Right forelimb (tissue), 1 donor: ENCODE measurements around the gene FAM43A.

Experiments
- DNase-seq: peaks from one replicate; pipeline ENCODE4 v3.0.0-alpha.2; 2018

The FAM43A gene

DNA sequence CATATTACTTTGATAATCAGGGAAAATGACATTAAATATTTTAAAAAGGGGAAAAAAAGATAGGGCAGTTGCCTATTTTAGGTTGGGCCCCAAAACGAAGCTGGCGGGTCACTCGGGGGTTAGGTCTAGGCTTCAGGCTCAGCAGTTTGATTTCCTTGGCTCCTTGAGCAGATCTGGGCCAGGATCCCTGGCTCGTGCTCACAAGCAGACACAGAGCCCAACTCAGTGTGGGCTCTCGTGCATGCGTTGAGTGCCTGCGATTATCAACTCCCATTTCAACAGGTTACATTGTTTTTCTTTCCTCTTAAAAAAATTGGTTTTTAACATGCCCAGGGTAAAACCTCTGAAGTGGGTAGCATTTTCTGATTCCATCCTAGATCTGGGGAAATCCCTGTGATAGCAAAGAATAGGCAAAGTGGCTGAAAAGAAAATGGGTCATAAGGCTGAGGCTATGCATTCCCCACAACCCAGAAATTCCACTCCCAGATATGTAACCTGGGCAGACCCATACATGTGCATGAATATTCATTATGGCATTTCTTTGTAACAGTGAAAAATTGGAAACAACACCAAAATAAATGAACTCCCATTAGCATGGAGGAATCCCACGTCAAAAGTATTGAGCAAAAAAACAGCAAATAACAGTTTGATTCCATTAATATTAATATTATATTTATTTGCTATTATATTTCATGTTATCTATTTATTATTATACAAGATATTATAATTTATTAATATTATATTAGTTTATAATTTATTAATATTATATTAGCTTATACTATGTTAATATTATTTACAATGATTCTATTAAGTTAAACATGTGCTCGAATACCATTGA lies 27.8 kb downstream of the FAM43A start:
- DNase-seq, result no peak

DNA sequence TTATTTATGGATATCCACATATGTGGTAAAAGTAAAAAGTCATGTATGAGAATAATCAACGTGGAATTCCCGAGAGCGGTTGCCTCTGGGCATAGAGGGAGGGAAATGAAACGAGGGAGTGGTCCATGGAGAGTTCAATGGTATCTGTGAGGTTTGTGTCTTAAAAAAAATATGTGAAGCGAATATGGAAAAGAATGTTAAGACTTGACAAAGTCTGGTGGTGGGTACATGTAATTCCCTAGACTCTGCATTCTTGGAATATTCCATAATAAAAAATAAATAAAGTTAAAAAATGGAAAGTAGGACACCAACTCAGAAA lies 28.4 kb downstream of the FAM43A start:
- no peak for DNase-seq

DNA sequence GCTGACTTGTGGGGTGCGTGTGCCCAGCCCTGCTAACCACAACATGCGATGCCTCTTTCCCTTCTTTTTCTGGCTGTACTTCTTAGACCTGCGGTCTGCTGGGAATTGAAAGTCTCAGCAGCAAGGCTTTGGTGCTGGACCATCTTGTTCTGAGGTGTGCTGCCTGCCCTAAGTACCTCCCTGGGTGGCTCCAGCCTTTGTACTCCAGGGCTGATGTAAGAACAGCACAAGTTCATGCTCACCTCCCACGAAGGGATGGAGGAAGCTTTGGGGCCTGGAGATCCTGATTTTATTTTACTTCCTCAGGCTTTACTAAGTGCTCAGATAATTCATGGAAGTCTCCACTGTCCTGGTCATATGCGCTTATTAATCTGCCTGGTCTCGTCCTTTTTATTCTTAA lies 28.9 kb downstream of the FAM43A start:
- no peak for DNase-seq

DNA sequence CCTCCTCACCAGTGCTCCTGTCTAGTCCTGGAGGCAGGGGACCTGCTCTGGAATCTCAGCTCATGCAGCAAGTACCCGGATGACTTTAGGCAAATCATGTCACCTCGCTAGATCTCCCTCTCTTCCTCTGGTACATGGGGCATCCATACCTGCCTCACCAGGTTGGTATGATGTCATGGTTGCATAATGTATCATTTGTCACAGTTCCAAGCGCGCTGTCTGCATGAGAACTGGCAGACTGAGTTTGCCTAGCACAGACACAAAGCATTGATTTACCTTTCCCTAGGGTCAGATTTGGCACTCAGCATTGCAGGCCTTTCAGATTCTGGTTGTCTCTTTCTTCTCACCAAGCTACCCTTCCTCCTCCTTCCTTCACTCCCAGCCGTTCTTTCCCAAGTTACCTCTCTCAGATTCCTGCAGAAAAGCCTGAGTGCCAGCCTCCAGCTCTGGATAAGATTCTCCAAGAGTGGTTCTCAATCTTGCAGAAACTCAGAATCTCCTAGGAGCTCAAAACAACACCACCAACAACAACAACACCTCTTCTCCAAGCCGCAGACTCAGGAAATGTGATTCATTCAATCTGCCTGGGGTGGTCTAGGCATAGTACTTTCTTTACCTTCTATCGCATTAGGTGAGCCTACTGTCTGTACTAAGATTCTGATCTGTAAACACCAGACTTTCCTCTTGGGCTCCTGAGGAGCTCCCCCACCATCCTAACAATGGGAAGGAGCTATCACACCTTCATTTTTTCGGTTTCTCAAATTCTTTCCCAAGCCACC lies 29.5 kb downstream of the FAM43A start:
- no peak for DNase-seq

DNA sequence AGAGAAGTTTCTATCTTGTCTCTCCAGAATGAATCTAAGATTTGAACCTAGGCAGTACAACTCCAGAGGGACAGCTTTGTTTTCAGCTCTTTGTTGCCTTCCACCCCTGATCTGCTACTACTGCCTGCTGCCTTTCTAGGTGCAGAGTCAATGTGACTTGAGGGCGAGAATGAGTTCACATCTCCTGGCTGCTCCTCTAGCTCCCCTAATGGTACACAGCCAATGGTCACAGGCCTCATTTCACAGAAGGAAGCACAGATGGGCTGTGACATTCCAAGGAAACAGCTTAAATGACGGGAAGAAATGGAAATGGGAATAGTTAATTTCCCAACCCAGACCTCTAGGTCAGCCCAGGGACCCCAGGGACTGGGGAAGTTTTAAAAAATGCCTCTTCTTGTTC lies 32.4 kb downstream of the FAM43A start:
- no peak for DNase-seq

DNA sequence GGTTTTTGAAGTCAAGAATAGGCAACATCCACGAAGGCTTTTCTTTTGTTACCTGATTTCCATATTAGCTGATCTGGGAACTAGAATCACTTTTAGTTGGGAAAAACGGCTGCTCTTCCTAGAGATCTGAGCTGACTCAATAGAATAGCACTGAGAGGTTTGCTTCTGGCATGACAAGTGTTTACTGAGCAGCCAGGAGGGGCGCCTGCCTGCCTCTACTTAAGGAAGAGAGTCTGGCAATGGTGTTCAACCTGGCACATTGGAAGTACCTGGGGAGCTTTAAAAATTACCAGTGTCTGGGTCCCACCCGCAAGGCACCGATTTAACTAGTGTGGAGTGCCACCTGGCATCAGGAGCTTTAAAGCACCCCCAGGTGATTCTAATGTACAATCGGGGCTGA lies 34.4 kb downstream of the FAM43A start:
- no peak for DNase-seq

DNA sequence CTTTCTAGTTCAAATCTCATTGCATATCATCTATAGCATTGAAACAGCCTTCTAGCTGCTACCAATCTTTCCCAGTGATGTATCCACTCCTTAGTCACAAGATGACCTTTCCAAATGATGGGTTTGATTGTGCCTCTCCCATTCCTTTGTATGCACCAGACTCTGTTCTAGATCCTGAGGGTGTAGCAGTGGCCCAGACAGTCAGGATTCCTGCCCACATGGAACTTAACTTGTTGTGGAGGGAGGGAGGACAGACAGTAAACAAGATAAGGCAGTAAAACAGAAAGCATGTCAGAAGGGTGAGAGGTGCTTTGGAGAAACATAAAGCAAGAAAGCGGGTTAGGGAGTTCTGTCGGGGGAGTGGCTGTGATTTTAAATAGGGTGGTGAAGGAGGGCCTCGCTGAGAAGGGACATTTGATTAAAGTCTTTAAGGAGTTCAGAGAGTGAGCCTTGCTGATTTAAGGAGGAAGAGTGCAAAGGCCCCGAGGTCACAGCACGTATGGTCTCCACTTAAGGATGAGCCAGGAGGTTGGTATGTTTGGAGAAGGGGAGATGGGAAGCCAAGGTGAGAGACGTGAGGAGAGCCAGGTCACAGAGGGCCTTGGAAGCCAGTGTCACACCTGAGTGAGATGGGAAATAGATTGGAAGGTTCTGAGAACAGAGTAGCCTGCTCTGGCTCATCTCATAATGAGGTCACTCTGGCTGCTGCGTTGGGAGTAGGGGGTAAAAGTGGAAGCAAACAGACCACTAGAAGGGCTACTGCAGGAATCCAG lies 38.3 kb downstream of the FAM43A start:
- no peak for DNase-seq

DNA sequence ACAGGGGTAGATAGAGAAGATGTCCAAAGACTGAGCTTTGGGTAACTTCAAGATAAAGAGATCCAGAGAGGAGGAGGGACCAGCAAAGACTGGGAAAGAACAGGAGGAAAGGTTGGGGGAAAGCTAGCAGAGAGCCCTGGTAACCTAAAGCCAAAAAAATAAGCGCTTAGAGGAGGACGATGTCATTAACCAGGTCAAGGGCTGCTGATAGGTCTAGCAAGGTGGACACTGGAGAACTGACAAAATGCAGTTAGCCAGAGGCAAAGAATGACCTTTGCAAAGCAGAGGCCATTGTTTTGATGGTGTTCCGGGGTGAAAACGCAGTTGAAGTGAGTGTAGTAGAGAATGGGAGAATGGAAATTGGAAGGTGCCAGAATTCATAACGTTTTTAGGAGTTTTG lies 39.7 kb downstream of the FAM43A start:
- DNase-seq, result no peak

DNA sequence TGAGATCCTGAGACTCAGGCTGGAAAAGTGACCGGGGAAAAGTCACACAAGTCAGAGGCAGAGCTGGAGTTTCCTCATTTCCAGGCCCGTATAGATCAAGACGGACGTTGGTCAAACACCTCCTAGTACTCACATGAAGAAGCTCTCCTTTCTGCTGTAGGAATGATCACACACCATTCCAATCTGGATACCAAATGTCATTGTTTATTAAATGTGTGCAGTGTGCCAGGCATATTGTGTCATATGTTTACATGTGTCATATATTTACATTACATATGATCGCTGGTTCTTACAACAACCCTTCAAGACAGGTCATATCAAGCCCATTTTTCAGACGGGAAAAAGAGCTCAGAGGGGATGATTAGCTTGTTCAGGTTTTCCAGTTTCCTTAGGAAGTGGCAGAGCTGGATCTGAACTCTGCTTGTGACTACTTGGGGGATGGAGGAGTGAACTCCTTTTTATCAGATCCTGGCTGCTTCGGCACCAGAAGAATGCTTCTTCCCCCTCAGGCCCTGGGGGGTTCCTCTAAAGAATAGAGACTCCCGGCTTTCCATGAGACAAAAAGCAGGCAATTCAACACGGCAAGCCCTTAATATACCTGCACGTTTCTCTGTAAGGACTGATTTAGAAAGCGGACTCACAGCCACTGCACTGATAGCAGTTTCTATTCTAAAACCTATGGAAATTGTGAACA lies 41.9 kb downstream of the FAM43A start:
- DNase-seq, result no peak

DNA sequence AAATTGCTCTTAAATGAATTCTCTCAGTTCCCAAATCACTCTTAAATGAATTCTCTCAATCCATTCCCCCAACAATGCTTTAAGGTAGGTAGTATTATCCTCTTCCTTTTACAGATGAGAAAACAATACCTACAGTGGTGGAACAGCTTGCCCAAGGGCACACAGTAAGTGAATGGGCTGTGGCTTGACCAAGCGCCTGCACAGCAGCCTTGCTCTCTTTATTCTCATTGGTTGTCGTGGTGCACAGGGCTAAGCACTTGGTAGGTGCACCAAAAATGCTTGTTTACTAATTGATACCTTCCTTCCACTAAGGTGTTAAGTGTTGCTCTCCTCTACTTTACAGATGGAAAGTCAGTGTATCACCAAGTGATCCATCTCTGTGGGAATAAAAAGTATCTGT lies 43.3 kb downstream of the FAM43A start:
- no peak for DNase-seq

DNA sequence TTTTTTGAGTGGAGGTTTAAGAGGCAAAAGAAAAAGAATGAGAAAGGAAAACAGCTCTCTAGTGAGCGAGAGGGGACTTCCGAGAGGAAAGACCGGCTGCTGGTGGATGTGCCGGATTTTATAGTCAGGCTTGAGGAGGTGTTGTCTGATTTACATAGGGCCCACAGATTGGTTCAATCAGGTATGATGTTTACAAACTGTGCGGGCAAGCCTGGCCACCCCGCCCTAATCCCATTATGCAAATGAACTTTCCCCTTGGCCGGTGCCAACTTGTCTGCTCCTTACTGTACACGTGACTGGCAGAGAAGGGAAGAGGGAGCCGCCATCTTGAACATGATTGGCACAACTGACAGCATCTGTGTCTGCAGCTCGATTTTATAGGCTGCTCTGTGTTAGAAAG lies 44.7 kb downstream of the FAM43A start:
- DNase-seq, result no peak

DNA sequence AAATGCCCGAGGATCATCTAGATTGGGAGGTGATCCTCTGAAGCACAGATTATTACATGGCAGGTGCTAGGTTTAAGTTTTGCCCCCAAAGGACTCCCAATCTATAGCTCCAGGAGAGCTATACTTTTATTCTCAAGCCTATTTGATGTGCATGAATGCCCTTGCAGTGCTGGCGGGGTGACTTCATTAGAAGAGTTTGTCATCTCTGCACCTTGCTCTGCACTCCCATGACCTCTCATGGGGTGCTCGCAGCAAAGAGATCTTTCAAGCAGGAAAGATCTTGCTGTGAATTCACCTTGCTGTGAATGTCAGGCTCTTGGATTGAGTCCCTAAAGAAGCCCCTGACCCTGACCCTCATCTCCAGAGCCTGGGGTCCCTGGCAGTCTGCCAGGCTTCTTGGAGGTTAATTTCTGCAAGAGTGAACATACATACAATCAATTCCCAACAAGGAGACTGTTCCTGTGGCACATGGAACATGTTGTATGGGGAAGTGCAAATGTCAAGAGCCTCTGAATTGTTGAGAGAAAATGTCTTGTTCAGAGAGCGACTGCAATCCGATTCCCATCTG lies 45.9 kb downstream of the FAM43A start:
- no peak for DNase-seq

DNA sequence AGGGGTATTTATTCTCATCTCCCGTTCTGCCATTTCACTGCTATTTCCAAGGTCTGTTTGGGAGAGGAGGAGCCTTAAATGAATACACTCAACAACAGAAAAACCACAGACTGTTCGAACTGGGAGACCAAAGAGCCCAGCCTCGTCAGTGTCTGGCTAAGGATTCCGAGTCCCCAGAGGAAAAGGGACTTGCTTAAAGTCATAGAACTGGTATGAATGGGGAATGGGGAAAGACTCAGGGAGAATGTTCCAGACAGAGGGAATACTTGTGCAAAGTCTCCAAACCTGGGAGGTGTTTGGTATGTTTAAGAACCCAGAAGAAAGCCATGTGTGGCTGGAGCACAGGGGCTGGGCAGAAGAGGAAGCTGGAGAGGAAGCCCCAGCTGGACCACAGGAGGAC lies 46.9 kb downstream of the FAM43A start:
- no peak for DNase-seq

DNA sequence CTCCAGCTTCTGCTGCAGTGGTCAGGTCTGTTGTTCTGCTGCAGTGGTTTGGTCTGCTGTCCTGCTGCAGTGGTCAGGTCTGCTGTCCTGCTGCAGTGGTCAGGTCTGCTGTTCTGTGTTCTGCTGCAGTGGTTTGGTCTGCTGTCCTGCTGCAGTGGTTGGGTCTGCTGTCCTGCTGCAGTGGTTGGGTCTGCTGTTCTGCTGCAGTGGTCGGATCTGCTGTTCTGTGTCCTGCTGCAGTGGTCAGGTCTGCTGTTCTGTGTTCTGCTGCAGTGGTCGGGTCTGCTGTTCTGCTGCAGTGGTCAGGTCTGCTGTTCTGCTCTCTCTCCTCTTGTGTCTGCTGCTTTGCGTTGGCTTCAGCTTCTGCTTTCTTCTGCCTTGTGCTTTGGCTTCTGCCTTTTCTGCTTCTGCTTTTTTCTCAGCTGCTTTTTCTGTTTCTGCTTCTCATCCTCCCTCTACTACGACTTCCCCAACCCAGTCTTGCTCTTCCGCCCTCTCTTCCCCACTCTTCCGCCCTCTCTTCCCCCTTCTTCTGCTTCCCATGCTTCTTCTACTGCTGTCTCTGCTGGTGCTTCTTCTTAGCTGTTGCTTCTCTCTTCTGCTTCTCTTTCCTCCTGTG lies 50.7 kb downstream of the FAM43A start:
- no peak for DNase-seq

DNA sequence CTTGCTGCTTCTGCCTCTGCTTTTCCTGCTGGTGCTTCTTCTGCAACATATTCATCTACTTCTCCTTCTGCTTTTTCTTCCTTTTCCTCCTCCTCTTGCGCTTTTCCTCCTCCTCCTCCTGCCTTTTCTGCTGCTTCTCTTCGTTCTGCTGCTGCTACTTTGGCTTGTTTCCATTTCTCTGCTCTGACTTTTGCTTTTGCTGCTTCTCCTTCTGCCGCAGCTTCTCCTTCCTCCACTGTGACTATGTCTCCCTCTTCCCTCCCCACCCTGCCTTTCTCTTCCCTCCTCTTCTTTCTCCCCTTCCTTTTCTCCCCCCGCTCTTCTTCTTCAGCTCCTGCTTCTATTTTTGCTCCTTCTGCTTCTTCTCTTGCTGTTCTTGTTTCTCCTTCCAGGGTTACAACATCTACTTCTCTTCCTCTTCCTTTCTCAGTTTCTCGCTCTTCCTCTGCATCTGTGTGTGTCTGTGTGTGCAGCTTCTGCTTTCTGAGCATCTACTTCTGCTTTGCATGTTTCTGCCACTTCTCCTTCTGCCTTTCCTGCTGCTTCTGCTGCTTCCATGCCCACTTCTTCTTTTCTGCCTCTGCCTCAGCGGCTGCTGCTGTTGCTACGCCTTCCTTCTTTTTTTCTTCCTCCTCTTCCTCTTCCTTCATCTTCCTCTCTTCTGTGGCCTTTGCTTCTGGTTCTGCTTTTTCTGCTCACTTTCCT lies 51.4 kb downstream of the FAM43A start:
- DNase-seq, result no peak
